Neuronal stem cell (in vitro differentiated cells): ENCODE measurements around the gene IFT57.
A peak's percentile ranks its signal among the peaks of the same experiment; 100 is the strongest.

Source experiments
- DNase-seq: peaks from one replicate; pipeline ENCODE4 v3.0.0-alpha.2; 2013; ENCODE audit warnings: low spot score
- H2AFZ ChIP-seq: one replicate; pipeline ENCODE4 v1.6.1; 2013; ENCODE audit warnings: mild to moderate bottlenecking, low read length, inconsistent platforms
- H2AK5ac ChIP-seq: 2 replicates; pipeline ENCODE4 v1.6.1; 2013; ENCODE audit warnings: low read depth, mild to moderate bottlenecking, inconsistent platforms, low read length, moderate library complexity, mixed read lengths
- H2BK120ac ChIP-seq: 2 replicates; pipeline ENCODE4 v1.6.1; 2013; ENCODE audit warnings: low read depth, mild to moderate bottlenecking, inconsistent platforms, low read length, moderate library complexity, mixed read lengths
- H2BK12ac ChIP-seq: one replicate; pipeline ENCODE4 v1.6.1; 2013; ENCODE audit warnings: low read length, inconsistent platforms
- H2BK15ac ChIP-seq: 2 replicates; pipeline ENCODE4 v1.6.1; 2013; ENCODE audit warnings: mild to moderate bottlenecking, low read length, inconsistent platforms, mixed read lengths
- H2BK5ac ChIP-seq: one replicate; pipeline ENCODE4 v1.6.1; 2013; ENCODE audit warnings: inconsistent platforms, mild to moderate bottlenecking, low read length, moderate library complexity
- H3K14ac ChIP-seq: one replicate; pipeline ENCODE4 v1.6.1; 2013; ENCODE audit warnings: low read length, inconsistent platforms
- H3K18ac ChIP-seq: 2 replicates; pipeline ENCODE4 v1.6.1; 2013; ENCODE audit warnings: low read length, inconsistent platforms
- H3K23ac ChIP-seq: 2 replicates; pipeline ENCODE4 v1.6.1; 2013; ENCODE audit warnings: low read depth, mild to moderate bottlenecking, mixed read lengths, low read length, inconsistent platforms; ENCODE audit not compliant: poor library complexity
- H3K27ac ChIP-seq: replicated peaks from 3 replicates; pipeline ENCODE4 v1.5.1; 2013; ENCODE audit warnings: low read length, inconsistent platforms
- H3K27me3 ChIP-seq, 3 experiments: 2 replicates each; pipeline ENCODE4 v1.6.1; 2013; ENCODE audit warnings: low read length in 3 of 3, mild to moderate bottlenecking in 2 of 3, inconsistent platforms in 1 of 3, low read depth in 1 of 3, mixed read lengths in 1 of 3, moderate library complexity in 1 of 3; ENCODE audit not compliant: control insufficient read depth in 3 of 3, insufficient read depth in 3 of 3
- H3K36me3 ChIP-seq, 2 donors: replicated peaks in 1 of 2; 2 replicates each; pipeline ENCODE4 v1.6.1; 2013; ENCODE audit warnings: low read length in 2 of 2; ENCODE audit not compliant: control insufficient read depth in 2 of 2, insufficient read depth in 2 of 2
- H3K4ac ChIP-seq: 2 replicates; pipeline ENCODE4 v1.6.1; 2013; ENCODE audit warnings: inconsistent platforms, mild to moderate bottlenecking, low read length, moderate library complexity
- H3K4me1 ChIP-seq, 2 donors: 1 replicate in 1 of 2; 2 replicates in 1 of 2; pipeline ENCODE4 v1.6.1; 2013; ENCODE audit warnings: low read length in 2 of 2, low read depth in 1 of 2; ENCODE audit not compliant: control insufficient read depth in 2 of 2, insufficient read depth in 1 of 2
- H3K4me2 ChIP-seq: one replicate; pipeline ENCODE4 v1.6.1; 2013; ENCODE audit warnings: mild to moderate bottlenecking, low read length, inconsistent platforms; ENCODE audit not compliant: insufficient read depth, poor library complexity, severe bottlenecking
- H3K4me3 ChIP-seq, 2 donors: 2 replicates each; pipeline ENCODE4 v1.5.1; 2013; ENCODE audit warnings: low read length in 2 of 2, mild to moderate bottlenecking in 2 of 2, inconsistent platforms in 1 of 2, moderate library complexity in 1 of 2
- H3K79me1 ChIP-seq: one replicate; pipeline ENCODE4 v1.6.1; 2013; ENCODE audit warnings: low read depth, mild to moderate bottlenecking, inconsistent platforms, low read length, moderate library complexity
- H3K9ac ChIP-seq: one replicate; pipeline ENCODE4 v1.6.1; 2013; ENCODE audit warnings: mild to moderate bottlenecking, low read depth, low read length, inconsistent platforms; ENCODE audit not compliant: poor library complexity
- H3K9me3 ChIP-seq, 2 donors: replicated peaks in 1 of 2; 2 replicates each; pipeline versions ENCODE3 to v1.6.1; 2013; ENCODE audit warnings: low read length in 2 of 2, mild to moderate bottlenecking in 2 of 2, inconsistent platforms in 1 of 2, low read depth in 1 of 2, mixed read lengths in 1 of 2, moderate library complexity in 1 of 2; ENCODE audit not compliant: control insufficient read depth in 2 of 2, insufficient read depth in 1 of 2
- H4K8ac ChIP-seq: one replicate; pipeline ENCODE4 v1.6.1; 2013; ENCODE audit warnings: low read depth, mild to moderate bottlenecking, inconsistent platforms, low read length, moderate library complexity
- H4K91ac ChIP-seq: one replicate; pipeline ENCODE4 v1.6.1; 2013; ENCODE audit warnings: low read length, low read depth, mild to moderate bottlenecking, inconsistent platforms; ENCODE audit not compliant: poor library complexity
- WGBS, 2 donors: extraction: QIAGEN DNeasy Blood & Tissue Kit; methylation state at CpG; one replicate each; pipeline ENCODE4 v1.1.7; 2013; ENCODE audit warnings: missing lambda C conversion rate in 2 of 2, mixed read lengths in 1 of 2; ENCODE audit not compliant: insufficient read length in 2 of 2, insufficient replicate concordance in 1 of 2; ENCODE audit errors: extremely low coverage in 2 of 2; 5-methylcytosine and 5-hydroxymethylcytosine counted together

The IFT57 gene

GRCh38 chr3:108130236-108130635, 92.0 kb downstream of the IFT57 start:
- Histone ChIP-seq H3K4ac (no peak overlapping the region), H2BK12ac (no peak overlapping the region), H3K18ac (no peak overlapping the region), H2AFZ (no peak overlapping the region), H2BK15ac (no peak overlapping the region), H2AK5ac (no peak overlapping the region), H3K14ac (no peak overlapping the region), H3K23ac (no peak overlapping the region), H3K9me3 (no peaks in the 10 kb centered on the region), H3K4me1 (peaks cover 10 to 25% of the 10 kb centered on the region in 2 donors), H2BK120ac (no peak overlapping the region), H4K8ac (no peak overlapping the region), H3K36me3 (no peaks in the 10 kb centered on the region), H4K91ac (no peak overlapping the region), H3K4me2 (no peak overlapping the region), H3K4me3 (no peak overlapping the region), H3K27me3 (no peaks in the 10 kb centered on the region), H2BK5ac (no peak overlapping the region), H3K79me1 (no peaks in the 10 kb centered on the region), H3K9ac (no peak overlapping the region), H3K27ac (no peak overlapping the region)
- WGBS, 2 donors = no CpG with 5 or more reads among the region's 4 CpGs
- no peak for DNase-seq

- Histone ChIP-seq H2BK5ac (no peak overlapping the region), H4K91ac (no peak overlapping the region), H3K4me2 (no peak overlapping the region), H3K79me1 (no peaks in the 10 kb centered on the region), H2AFZ (peak overlapping the region; percentile 10), H3K27me3 (no peaks in the 10 kb centered on the region), H3K9me3 (no peaks in the 10 kb centered on the region), H3K14ac (no peak overlapping the region), H2AK5ac (no peak overlapping the region), H3K18ac (no peak overlapping the region), H3K4me1 (peaks cover 11 to 36% of the 10 kb centered on the region in 2 donors), H2BK120ac (no peak overlapping the region), H3K23ac (no peak overlapping the region), H3K4me3 (no peak overlapping the region), H3K27ac (no peak overlapping the region), H3K9ac (no peak overlapping the region), H4K8ac (no peak overlapping the region), H3K4ac (no peak overlapping the region), H2BK15ac (no peak overlapping the region), H3K36me3 (no peaks in the 10 kb centered on the region), H2BK12ac (no peak overlapping the region)
- no CpG with 5 or more reads among the region's 9 CpGs for WGBS, 2 donors
- no peak for DNase-seq
Observed at GRCh38 chr3:108127301-108127988, 94.8 kb downstream of the IFT57 start.

- WGBS, 2 donors = no CpG with 5 or more reads among the region's 1 CpG
- Histone ChIP-seq H3K27me3 (no peaks in the 10 kb centered on the region), H3K4ac (no peak overlapping the region), H3K14ac (no peak overlapping the region), H3K36me3 (no peaks in the 10 kb centered on the region), H3K4me2 (no peak overlapping the region), H3K9me3 (no peaks in the 10 kb centered on the region), H3K23ac (no peak overlapping the region), H3K18ac (no peak overlapping the region), H3K4me1 (peaks cover 13 to 26% of the 10 kb centered on the region in 2 donors), H2BK120ac (no peak overlapping the region), H4K91ac (no peak overlapping the region), H2BK5ac (no peak overlapping the region), H2BK12ac (no peak overlapping the region), H3K79me1 (no peaks in the 10 kb centered on the region), H4K8ac (no peak overlapping the region), H3K4me3 (no peak overlapping the region), H2AFZ (no peak overlapping the region), H2AK5ac (no peak overlapping the region), H3K9ac (no peak overlapping the region), H3K27ac (no peak overlapping the region), H2BK15ac (no peak overlapping the region)
- no peak for DNase-seq
Observed at GRCh38 chr3:108126348-108126747, 95.9 kb downstream of the IFT57 start.

- no peak overlapping the region for H3K27ac ChIP-seq
- H3K23ac ChIP-seq = no peak overlapping the region
- no peak overlapping the region for H3K4ac ChIP-seq
- peaks cover 13 to 22% of the 10 kb centered on the region in 2 donors for H3K4me1 ChIP-seq
- H2BK120ac ChIP-seq = no peak overlapping the region
- WGBS, 2 donors = no CpG with 5 or more reads among the region's 6 CpGs
- peak overlapping the region; percentile 77 for H3K18ac ChIP-seq
- no peak overlapping the region for H4K8ac ChIP-seq
- DNase-seq = no peak
- H3K79me1 ChIP-seq = no peaks in the 10 kb centered on the region
- no peak overlapping the region for H3K14ac ChIP-seq
- no peaks in the 10 kb centered on the region for H3K9me3 ChIP-seq
- H3K4me3 ChIP-seq = no peak overlapping the region
- H3K9ac ChIP-seq = no peak overlapping the region
- peak overlapping the region; percentile 52 for H2AFZ ChIP-seq
- no peak overlapping the region for H2BK5ac ChIP-seq
- peak overlapping the region; percentile 91 for H2BK12ac ChIP-seq
- H2BK15ac ChIP-seq = no peak overlapping the region
- no peak overlapping the region for H3K4me2 ChIP-seq
- H2AK5ac ChIP-seq = no peak overlapping the region
- H3K27me3 ChIP-seq = no peaks in the 10 kb centered on the region
- peak overlapping the region; percentile 1 for H4K91ac ChIP-seq
- no peaks in the 10 kb centered on the region for H3K36me3 ChIP-seq
Observed at GRCh38 chr3:108125550-108126071, 96.6 kb downstream of the IFT57 start.
